ENCODE data around the gene RGS5.

Gene RGS5

DNA sequence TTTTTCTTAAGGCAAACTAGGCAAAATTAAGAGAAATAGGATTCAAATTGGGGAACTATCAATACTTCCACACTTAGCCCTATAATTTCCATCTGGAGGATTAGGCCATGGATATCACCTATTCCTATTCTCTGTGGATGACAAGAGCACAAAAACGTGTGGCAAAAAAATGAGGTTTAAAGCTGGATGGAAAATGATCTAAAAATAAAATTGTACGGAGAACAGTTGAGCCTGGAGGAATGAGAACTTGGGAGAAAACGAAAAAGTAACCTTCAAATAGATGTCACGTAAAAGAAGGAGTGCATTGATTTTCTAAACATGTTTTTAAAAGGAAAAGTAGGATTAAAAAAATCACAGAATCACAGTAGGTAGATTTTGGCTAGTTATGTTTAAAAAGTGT lies 77.9 kb downstream of the RGS5 start:
- H3K4me2 ChIP-seq (ENCODE audit: low read length), result no peak overlapping the region
- H4K20me1 ChIP-seq (ENCODE audit: control insufficient read depth, insufficient read depth, low read depth, low read length), result no peaks in the 10 kb centered on the region
- H3K4me1 ChIP-seq (ENCODE audit: control insufficient read depth, low read length), result no peaks in the 10 kb centered on the region
- H3K9me3 ChIP-seq (ENCODE audit: control insufficient read depth, insufficient read depth, low read length), result no peaks in the 10 kb centered on the region
- no peak overlapping the region for H3K4me3 ChIP-seq (ENCODE audit: low read length)
- H3K27me3 ChIP-seq (ENCODE audit: control insufficient read depth, low read length), result 0 out of 2 replicates have a peak, but pooled peaks cover 4% of the 10 kb centered on the region
- TF ChIP-seq CTCF (IDR thresholded peaks at IDR 0.05; ENCODE audit: low read depth, low read length, poor library complexity, severe bottlenecking) (no peak), EZH2phosphoT487 (IDR thresholded peaks at IDR 0.05; ENCODE audit: borderline replicate concordance, low read length) (no peak)
- H3K79me2 ChIP-seq (ENCODE audit: control insufficient read depth, low read length), result no peaks in the 10 kb centered on the region
- no peaks in the 10 kb centered on the region for H3K36me3 ChIP-seq (ENCODE audit: control insufficient read depth, low read length)
- H3K9me2 ChIP-seq (replicated peaks; ENCODE audit: control insufficient read depth, low read length), result no peaks in the 10 kb centered on the region
- no peaks in the 10 kb centered on the region for H3F3A ChIP-seq (ENCODE audit: control insufficient read depth, insufficient read depth)
- no peak overlapping the region for H3K27ac ChIP-seq (ENCODE audit: low read depth, low read length)

DNA sequence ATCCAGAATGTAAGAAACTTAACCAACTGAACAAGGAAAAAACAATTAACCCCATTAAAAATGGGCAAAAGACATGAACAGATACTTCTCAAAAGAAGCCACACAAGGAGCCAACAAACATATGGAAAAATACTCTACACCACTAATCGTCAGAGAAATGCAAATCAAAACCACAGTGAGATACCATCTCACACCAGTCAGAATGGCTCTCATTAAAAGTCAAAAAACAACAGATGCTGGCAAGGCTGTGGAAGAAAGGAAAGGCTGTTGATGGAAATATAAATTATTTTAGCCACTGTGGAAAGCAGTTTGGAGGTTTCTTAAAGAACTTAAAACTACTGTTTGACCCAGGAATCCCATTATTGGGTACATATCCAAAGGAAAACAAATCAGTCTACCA lies 82.3 kb downstream of the RGS5 start:
- Histone ChIP-seq H3K4me1 (ENCODE audit: control insufficient read depth, low read length) (no peaks in the 10 kb centered on the region), H3F3A (ENCODE audit: control insufficient read depth, insufficient read depth) (no peaks in the 10 kb centered on the region), H3K4me2 (ENCODE audit: low read length) (no peak overlapping the region), H3K9me2 (replicated peaks; ENCODE audit: control insufficient read depth, low read length) (no peaks in the 10 kb centered on the region), H3K9me3 (ENCODE audit: control insufficient read depth, insufficient read depth, low read length) (no peaks in the 10 kb centered on the region), H3K36me3 (ENCODE audit: control insufficient read depth, low read length) (no peaks in the 10 kb centered on the region), H3K27ac (ENCODE audit: low read depth, low read length) (no peak overlapping the region), H3K4me3 (ENCODE audit: low read length) (no peak overlapping the region), H4K20me1 (ENCODE audit: control insufficient read depth, insufficient read depth, low read depth, low read length) (no peaks in the 10 kb centered on the region), H3K79me2 (ENCODE audit: control insufficient read depth, low read length) (no peaks in the 10 kb centered on the region), H3K27me3 (ENCODE audit: control insufficient read depth, low read length) (no peaks in the 10 kb centered on the region)
- TF ChIP-seq EZH2phosphoT487 (IDR thresholded peaks at IDR 0.05; ENCODE audit: borderline replicate concordance, low read length) (no peak), CTCF (IDR thresholded peaks at IDR 0.05; ENCODE audit: low read depth, low read length, poor library complexity, severe bottlenecking) (no peak)

DNA sequence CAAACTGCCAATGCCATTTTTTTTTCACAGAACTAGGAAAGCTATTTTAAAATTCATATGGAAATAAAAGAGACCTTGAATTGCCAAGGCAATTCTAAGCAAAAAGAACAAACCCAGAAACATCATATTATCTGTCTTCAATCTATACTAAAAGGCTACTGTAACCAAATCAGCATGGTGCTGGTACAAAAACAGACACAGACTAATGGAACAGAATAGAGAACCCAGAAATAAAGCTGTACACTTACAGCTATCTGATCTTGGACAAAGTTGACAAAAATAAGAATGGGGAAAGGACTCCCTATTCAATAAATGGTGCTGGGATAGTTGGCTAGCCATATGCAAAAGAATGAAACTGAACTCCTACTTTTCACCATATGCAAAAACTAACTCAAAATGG lies 83.0 kb downstream of the RGS5 start:
- Histone ChIP-seq H3K27me3 (ENCODE audit: control insufficient read depth, low read length) (no peaks in the 10 kb centered on the region), H3K9me3 (ENCODE audit: control insufficient read depth, insufficient read depth, low read length) (no peaks in the 10 kb centered on the region), H3F3A (ENCODE audit: control insufficient read depth, insufficient read depth) (no peaks in the 10 kb centered on the region), H3K36me3 (ENCODE audit: control insufficient read depth, low read length) (no peaks in the 10 kb centered on the region), H3K4me2 (ENCODE audit: low read length) (no peak overlapping the region), H4K20me1 (ENCODE audit: control insufficient read depth, insufficient read depth, low read depth, low read length) (no peaks in the 10 kb centered on the region), H3K4me3 (ENCODE audit: low read length) (no peak overlapping the region), H3K9me2 (replicated peaks; ENCODE audit: control insufficient read depth, low read length) (no peaks in the 10 kb centered on the region), H3K4me1 (ENCODE audit: control insufficient read depth, low read length) (no peaks in the 10 kb centered on the region), H3K79me2 (ENCODE audit: control insufficient read depth, low read length) (no peaks in the 10 kb centered on the region), H3K27ac (ENCODE audit: low read depth, low read length) (no peak overlapping the region)
- no peak for TF ChIP-seq CTCF (IDR thresholded peaks at IDR 0.05; ENCODE audit: low read depth, low read length, poor library complexity, severe bottlenecking)
- TF ChIP-seq EZH2phosphoT487 (IDR thresholded peaks at IDR 0.05; ENCODE audit: borderline replicate concordance, low read length), result no peak

GRCh38 chr1:163115887-163116286 lies 86.8 kb downstream of the RGS5 start:
- H3K4me3 ChIP-seq (ENCODE audit: low read length), result no peak overlapping the region
- H3K27ac ChIP-seq (ENCODE audit: low read depth, low read length), result no peak overlapping the region
- H3K27me3 ChIP-seq (ENCODE audit: control insufficient read depth, low read length), result no peaks in the 10 kb centered on the region
- H3K79me2 ChIP-seq (ENCODE audit: control insufficient read depth, low read length), result no peaks in the 10 kb centered on the region
- no peak for TF ChIP-seq CTCF (IDR thresholded peaks at IDR 0.05; ENCODE audit: low read depth, low read length, poor library complexity, severe bottlenecking)
- TF ChIP-seq EZH2phosphoT487 (IDR thresholded peaks at IDR 0.05; ENCODE audit: borderline replicate concordance, low read length), result no peak
- H3K4me2 ChIP-seq (ENCODE audit: low read length), result no peak overlapping the region
- H4K20me1 ChIP-seq (ENCODE audit: control insufficient read depth, insufficient read depth, low read depth, low read length), result no peaks in the 10 kb centered on the region
- no peaks in the 10 kb centered on the region for H3K9me2 ChIP-seq (replicated peaks; ENCODE audit: control insufficient read depth, low read length)
- no peaks in the 10 kb centered on the region for H3K36me3 ChIP-seq (ENCODE audit: control insufficient read depth, low read length)
- H3K4me1 ChIP-seq (ENCODE audit: control insufficient read depth, low read length), result no peaks in the 10 kb centered on the region
- H3K9me3 ChIP-seq (ENCODE audit: control insufficient read depth, insufficient read depth, low read length), result no peaks in the 10 kb centered on the region
- H3F3A ChIP-seq (ENCODE audit: control insufficient read depth, insufficient read depth), result no peaks in the 10 kb centered on the region
